ENCODE data around the gene MAPK12. TPM values are rescaled to one million over a fixed set of nuclear protein-coding genes. Genes with fewer than 3 reads are reported as not detected.
"Not testable (repeated sequence)": the region's sequence is repeated elsewhere in the genome, so short reads cannot be mapped to it uniquely, and the experiment has no call there.

The MAPK12 gene
- total RNA-seq, 2 experiments from 2014 or later, result 12.3 to 12.4 TPM

DNA sequence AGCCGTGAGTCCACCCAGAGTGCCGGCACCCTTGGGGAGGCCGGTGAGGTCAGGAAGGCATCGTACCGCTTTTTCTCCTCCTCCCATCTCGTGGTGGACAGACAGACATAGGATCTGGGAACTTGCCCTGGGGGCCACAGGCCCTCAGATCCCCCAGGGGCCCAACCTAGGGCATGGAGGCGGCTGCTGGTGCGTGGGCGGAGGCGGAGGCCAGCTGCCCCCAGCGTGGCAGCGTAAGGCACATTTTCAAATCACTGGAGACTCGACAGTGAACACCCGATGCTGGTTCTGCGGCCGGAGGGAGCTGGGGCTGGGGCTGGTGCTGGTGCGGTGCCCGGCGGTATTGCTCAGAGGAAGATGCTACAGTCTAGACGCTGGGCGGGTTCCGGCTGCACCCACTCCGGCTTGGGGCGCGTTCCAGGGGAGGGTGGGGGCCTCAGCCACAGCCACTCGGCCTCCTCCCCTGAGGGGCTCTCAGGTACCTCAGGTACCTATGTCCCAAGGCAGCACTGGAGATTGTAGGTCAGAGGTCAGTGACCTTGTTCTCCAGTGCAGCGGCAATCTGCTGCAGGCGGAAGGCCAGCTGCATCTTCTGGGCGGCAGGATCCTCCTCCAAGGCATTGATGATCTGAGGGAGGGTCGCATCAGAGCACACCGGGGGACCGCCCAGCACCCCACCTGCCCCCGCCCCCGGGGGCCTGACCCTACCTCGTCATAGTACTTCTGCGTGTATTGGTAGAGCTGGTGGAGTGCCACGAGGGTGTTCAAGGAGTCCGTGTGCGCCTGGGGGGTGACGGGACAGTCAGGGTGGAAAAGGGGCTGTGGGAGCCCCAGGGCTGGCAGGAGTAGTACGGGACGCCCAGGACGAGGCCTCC lies 13.9 kb upstream of the MAPK12 start:
- Mint-ChIP-seq H3K9me3 (no peaks in the 10 kb centered on the region), H3K27me3 (ENCODE audit: low read depth) (no peaks in the 10 kb centered on the region), H3K27ac (no peak overlapping the region), H3K36me3 (ENCODE audit: low read depth) (no peaks in the 10 kb centered on the region), H3K4me1 (ENCODE audit: low read depth) (peaks cover 3% of the 10 kb centered on the region), H3K4me3 (no peak overlapping the region)
- intact Hi-C loops (cut with micrococcal nuclease), result loop anchor here (1.0 kb wide), 2 partner anchors 52 to 67 kb away; partner anchors contain the start of gene DENND6B
- DNase-seq, result no peak
- CTCF ChIA-PET, result interaction anchor here (1.0 to 3.3 kb wide), 6 partner anchors 9 to 223 kb away, joined by 3 to 31 read pairs (median 4); partner anchors contain the start of gene DENND6B

DNA sequence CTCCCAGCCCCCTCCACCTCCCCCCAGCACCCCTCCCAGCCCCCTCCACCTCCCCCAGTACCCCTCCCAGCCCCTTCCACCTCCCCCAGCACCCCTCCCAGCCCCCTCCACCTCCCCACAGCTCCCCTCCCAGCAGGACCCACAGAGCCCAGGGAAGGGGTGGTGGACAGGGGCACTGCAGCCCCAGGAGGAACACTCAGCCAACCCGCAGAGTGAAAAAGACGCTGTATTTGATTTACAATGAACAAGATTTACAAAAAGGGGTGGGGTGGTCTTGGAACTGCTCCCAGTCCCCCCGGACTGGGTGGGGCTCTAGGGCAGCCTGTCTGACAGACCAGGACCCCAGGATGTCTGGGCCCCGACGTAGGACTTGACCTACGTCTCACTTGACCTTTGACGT lies 13.3 kb upstream of the MAPK12 start:
- intact Hi-C loops (cut with micrococcal nuclease), result loop anchor here (5.0 kb wide), 1 partner anchor 38 kb away; no protein-coding TSS in a partner anchor
- Mint-ChIP-seq H3K36me3 (ENCODE audit: low read depth) (no peaks in the 10 kb centered on the region), H3K4me1 (ENCODE audit: low read depth) (peaks cover 3% of the 10 kb centered on the region), H3K27ac (no peak overlapping the region), H3K9me3 (no peaks in the 10 kb centered on the region), H3K4me3 (no peak overlapping the region), H3K27me3 (ENCODE audit: low read depth) (no peaks in the 10 kb centered on the region)
- DNase-seq, result no peak
- CTCF ChIA-PET, result interaction anchor here (1.2 to 3.3 kb wide), 3 partner anchors 55 to 223 kb away, joined by 3 to 25 read pairs (median 4); no protein-coding TSS in a partner anchor

DNA sequence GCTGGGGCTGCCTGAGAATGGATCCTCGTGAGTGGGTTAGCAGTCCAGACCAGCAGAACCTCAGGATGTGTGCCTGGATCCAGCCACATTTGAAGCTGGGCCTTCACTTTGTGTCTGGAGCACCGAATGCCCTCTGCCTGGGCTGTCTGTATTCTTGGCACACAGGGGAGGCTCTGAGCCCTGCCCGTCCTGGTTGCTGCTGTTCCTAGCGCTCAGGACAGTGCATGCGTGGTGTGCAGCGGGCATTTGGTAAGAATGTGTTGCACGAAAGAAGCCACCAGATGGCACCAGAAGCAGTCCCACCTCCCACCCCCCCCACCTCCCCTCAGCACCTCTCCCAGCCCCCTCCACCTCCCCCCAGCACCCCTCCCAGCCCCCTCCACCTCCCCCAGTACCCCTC lies 12.8 kb upstream of the MAPK12 start:
- H3K9me3 Mint-ChIP-seq, result no peaks in the 10 kb centered on the region
- no peak overlapping the region for H3K4me3 Mint-ChIP-seq
- H3K27ac Mint-ChIP-seq, result no peak overlapping the region
- CTCF ChIA-PET, result interaction anchor here (0.6 to 1.7 kb wide), 3 partner anchors 55 to 224 kb away, joined by 3 to 4 read pairs (median 4); no protein-coding TSS in a partner anchor
- intact Hi-C loops (cut with micrococcal nuclease), result loop anchor here (5.0 kb wide), 1 partner anchor 38 kb away; no protein-coding TSS in a partner anchor
- H3K36me3 Mint-ChIP-seq (ENCODE audit: low read depth), result no peaks in the 10 kb centered on the region
- no peaks in the 10 kb centered on the region for H3K27me3 Mint-ChIP-seq (ENCODE audit: low read depth)
- H3K4me1 Mint-ChIP-seq (ENCODE audit: low read depth), result peaks cover 5% of the 10 kb centered on the region
- peak; percentile 60 for DNase-seq

DNA sequence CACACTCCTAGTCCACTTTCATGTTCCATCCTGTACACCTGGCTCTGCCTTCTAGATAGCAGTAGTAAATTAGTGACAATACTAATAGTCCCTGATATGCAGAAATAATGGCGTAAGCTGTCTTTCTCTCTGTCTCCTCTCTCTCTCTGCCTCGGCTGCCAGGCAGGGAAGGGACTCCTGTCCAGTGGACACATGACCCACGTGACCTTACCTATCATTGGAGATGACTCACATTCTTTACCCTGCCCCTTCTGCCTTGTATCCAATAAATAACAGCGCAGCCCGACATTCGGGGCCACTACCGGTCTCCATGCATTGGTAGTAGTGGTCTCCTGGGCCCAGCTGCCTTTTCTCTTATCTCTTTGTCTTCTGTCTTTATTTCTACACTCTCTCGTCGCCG lies 12.3 kb upstream of the MAPK12 start:
- intact Hi-C loops (cut with micrococcal nuclease), result loop anchor here (5.0 kb wide), 1 partner anchor 39 kb away; no protein-coding TSS in a partner anchor
- not testable (repeated sequence) for H3K9me3 Mint-ChIP-seq; H3K36me3 Mint-ChIP-seq (ENCODE audit: low read depth); H3K27me3 Mint-ChIP-seq (ENCODE audit: low read depth); H3K4me1 Mint-ChIP-seq (ENCODE audit: low read depth); DNase-seq; H3K27ac Mint-ChIP-seq; H3K4me3 Mint-ChIP-seq
- CTCF ChIA-PET, result interaction anchor here (0.6 to 1.2 kb wide), 3 partner anchors 48 to 74 kb away, joined by 3 to 4 read pairs (median 3); no protein-coding TSS in a partner anchor

DNA sequence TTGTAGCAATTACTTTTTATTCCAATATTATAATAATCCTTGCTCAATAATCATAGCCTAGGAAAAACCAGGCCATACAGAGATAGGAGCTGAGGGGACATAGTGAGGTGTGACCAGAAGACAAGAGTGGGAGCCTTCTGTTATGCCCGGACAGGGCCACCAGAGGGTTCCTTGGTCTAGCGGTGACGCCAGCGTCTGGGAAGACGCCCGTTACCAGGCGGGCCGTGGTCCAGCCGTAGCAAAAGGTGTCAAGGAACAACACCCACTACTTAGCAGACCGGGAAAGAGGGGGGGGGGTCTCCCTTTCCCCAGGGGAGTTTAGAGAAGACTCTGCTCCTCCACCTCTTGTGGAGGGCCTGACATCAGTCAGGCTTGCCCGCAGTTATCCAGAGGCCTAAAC lies 11.9 kb upstream of the MAPK12 start:
- H3K36me3 Mint-ChIP-seq (ENCODE audit: low read depth); H3K27ac Mint-ChIP-seq; DNase-seq; H3K9me3 Mint-ChIP-seq; H3K27me3 Mint-ChIP-seq (ENCODE audit: low read depth); H3K4me3 Mint-ChIP-seq: not testable (repeated sequence)
- CTCF ChIA-PET, result interaction anchor here (1.1 to 1.5 kb wide), 4 partner anchors 18 to 69 kb away, joined by 3 to 7 read pairs (median 4); no protein-coding TSS in a partner anchor
- intact Hi-C loops (cut with micrococcal nuclease), result loop anchor here (5.0 kb wide), 1 partner anchor 39 kb away; no protein-coding TSS in a partner anchor
- peaks cover 10% of the 10 kb centered on the region for H3K4me1 Mint-ChIP-seq (ENCODE audit: low read depth)

DNA sequence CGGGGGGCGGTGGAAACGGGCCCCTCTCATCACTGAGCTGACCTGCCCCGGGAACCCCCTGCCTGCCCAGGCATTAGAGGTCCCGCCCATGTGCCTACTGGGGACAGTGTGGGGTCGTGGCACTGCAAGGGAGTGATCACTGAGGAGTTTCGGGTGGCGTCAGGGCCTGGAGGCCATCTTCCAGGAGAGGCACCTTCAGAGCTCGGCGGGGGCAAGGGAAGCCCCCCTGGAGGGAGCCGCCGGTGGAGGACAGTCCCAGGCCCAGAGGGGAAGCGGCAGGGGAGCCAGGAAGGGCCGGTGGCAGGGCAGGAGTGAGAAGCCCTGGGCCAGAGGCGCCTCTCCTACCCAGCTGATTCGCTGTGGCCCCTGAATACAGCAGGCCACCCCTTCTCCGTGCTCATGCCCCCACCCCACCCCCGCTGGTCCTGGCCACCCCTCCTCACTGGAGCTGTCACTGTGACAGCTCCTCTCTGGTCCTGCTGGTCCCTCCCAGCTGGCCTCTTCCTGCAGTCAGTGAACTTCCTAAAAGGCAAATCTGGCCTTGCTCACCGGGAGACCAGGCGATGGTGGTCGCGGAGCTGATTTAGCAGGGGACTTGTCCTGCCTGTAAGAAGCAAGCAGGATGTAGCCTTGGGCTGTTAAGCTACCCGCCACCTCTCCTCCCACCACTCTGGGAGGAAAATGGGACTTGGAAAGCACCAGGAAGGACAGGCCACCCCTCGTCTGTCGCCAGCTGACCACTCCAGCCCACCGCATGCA lies 10.7 kb upstream of the MAPK12 start:
- Mint-ChIP-seq H3K9me3 (no peaks in the 10 kb centered on the region), H3K4me1 (ENCODE audit: low read depth) (peaks cover 13% of the 10 kb centered on the region), H3K36me3 (ENCODE audit: low read depth) (no peaks in the 10 kb centered on the region), H3K27ac (no peak overlapping the region), H3K4me3 (no peak overlapping the region), H3K27me3 (ENCODE audit: low read depth) (no peaks in the 10 kb centered on the region)
- no peak for DNase-seq
- CTCF ChIA-PET, result interaction anchor here (0.9 to 1.5 kb wide), 7 partner anchors 19 to 70 kb away, joined by 3 to 7 read pairs (median 4); partner anchors contain the start of genes DENND6B and HDAC10
- intact Hi-C loops (cut with micrococcal nuclease), result loop anchor here (5.0 kb wide), 1 partner anchor 40 kb away; no protein-coding TSS in a partner anchor

DNA sequence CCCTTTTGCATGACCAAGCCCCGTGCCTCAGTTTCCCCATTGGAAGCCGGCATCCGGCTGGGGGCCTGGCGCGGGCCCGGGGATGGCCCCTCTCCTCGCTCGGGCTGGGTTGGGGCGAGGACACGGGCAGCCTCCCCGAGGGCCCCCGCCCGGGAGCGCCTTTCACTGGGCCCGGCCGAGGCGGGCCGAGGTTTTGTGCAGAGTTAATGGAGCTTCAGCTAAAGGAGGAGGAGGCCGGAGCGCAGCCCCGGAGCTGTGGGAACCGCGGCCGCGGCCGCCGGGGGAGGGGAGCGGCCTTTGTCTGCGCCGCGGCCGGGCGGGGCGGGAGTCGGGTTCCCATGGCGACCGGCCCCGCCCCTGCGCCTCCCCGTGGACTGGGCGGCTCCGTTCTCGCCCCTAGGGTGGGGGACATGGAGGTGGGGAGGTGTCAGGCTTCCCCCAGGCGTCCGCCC lies 10.1 kb upstream of the MAPK12 start:
- Mint-ChIP-seq H3K9me3 (no peaks in the 10 kb centered on the region), H3K4me1 (ENCODE audit: low read depth) (peaks cover 13% of the 10 kb centered on the region), H3K27ac (no peak overlapping the region), H3K36me3 (ENCODE audit: low read depth) (no peaks in the 10 kb centered on the region), H3K4me3 (no peak overlapping the region), H3K27me3 (ENCODE audit: low read depth) (no peaks in the 10 kb centered on the region)
- DNase-seq, result peak; percentile 53
- CTCF ChIA-PET, result interaction anchor here (0.9 to 1.5 kb wide), 3 partner anchors 20 to 56 kb away, joined by 3 to 5 read pairs (median 3); partner anchors contain the start of gene HDAC10
- intact Hi-C loops (cut with micrococcal nuclease), result loop anchor here (2.0 to 5.0 kb wide), 3 partner anchors 41 to 349 kb away; no protein-coding TSS in a partner anchor

DNA sequence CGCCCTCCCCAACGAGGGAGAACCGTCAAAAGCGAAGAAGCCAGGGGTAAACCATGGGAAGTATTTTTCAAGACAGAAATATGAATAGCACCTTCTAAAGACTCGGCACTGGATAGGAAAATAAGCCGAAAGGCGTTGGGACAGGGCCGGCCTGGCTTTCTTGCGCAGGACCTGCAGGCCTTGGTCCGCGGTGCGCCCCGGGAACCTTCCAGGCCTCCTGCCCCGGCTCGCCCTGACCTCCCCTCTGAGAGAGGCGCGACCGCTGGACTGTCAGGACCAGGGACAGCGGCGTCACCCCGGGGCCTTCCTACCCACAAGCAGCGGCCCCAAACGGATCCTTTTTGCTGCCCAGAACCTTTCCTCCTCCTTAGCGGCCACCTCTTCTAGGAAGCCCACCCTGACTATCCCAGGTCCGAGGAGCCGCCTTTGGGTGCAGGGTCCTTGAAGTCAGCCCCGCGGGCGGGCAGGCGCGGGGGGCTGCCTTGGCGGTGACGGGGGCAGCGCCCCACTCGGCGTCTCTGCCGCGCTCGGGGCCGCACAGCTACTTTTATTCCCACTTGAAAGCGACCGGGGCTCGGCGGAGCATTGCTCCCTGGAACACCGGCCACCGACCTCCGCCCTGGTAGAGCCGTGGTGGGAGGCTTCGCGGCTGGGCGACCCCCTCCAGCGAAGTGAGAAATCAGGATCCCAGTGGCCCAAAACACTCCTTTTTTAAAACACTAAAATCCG lies 9.3 kb upstream of the MAPK12 start:
- H3K36me3 Mint-ChIP-seq (ENCODE audit: low read depth), result no peaks in the 10 kb centered on the region
- intact Hi-C loops (cut with micrococcal nuclease), result loop anchor here (1.0 to 5.0 kb wide), 5 partner anchors 19 to 350 kb away; no protein-coding TSS in a partner anchor
- no peaks in the 10 kb centered on the region for H3K27me3 Mint-ChIP-seq (ENCODE audit: low read depth)
- no peaks in the 10 kb centered on the region for H3K9me3 Mint-ChIP-seq
- CTCF ChIA-PET, result interaction anchor here (1.0 to 1.5 kb wide), 2 partner anchors 52 to 57 kb away, joined by 3 read pairs; no protein-coding TSS in a partner anchor
- peak; percentile 78 for DNase-seq
- peaks cover 13% of the 10 kb centered on the region for H3K4me1 Mint-ChIP-seq (ENCODE audit: low read depth)
- H3K4me3 Mint-ChIP-seq, result peak overlapping the region; percentile 66
- no peak overlapping the region for H3K27ac Mint-ChIP-seq

DNA sequence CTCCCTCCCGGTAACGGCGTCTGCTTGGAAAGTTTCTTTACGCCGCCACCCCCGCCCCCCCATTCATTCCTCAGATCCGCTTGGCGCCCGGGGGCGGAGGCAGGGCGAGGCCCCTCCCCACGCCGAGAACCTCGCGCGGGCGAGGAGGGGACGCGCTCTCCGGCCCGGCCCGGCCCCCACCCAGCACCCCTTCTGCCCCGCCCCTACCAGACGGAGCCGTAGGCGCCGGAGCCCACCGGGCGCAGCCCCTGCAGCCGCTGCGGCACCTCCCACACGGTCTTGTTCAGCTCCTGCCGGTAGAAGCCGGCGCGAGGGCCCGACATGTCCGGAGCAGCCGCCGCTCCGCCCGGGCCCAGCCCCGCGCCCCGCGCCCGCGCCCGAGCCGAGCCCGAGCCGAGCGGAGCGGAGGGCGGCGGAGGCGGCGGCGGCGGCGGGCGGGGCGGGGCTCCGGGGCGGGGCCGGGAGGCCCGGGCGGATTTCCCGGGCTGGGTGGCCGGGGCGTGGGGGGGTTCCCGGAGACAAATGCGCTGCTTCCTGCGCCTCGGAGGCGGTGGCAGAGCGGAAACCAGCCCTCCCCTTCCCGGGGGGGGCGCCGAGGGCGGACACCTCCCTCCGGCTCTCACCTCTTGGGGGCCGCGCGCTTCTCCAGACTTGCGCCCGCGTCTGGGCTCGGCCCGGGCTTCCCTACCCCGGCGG lies 8.6 kb upstream of the MAPK12 start, which contains the start of gene MAPK11:
TSS of gene MAPK11 (minus strand) at position 411 of the 696 bp plus-strand sequence. CDS start at position 323, 88 bp downstream.
- Mint-ChIP-seq H3K36me3 (ENCODE audit: low read depth) (no peaks in the 10 kb centered on the region), H3K27ac (no peak within 1 kb of the TSS), H3K4me1 (ENCODE audit: low read depth) (peaks cover 13% of the 10 kb centered on the region), H3K9me3 (no peaks in the 10 kb centered on the region), H3K4me3 (peak within 1 kb of the TSS; percentile 66), H3K27me3 (ENCODE audit: low read depth) (no peaks in the 10 kb centered on the region)
- intact Hi-C loops (cut with micrococcal nuclease), result loop anchor here (1.0 to 5.0 kb wide), 5 partner anchors 18 to 351 kb away; no protein-coding TSS in a partner anchor
- peak; percentile 87 for DNase-seq
- CTCF ChIA-PET, result no interaction called here

DNA sequence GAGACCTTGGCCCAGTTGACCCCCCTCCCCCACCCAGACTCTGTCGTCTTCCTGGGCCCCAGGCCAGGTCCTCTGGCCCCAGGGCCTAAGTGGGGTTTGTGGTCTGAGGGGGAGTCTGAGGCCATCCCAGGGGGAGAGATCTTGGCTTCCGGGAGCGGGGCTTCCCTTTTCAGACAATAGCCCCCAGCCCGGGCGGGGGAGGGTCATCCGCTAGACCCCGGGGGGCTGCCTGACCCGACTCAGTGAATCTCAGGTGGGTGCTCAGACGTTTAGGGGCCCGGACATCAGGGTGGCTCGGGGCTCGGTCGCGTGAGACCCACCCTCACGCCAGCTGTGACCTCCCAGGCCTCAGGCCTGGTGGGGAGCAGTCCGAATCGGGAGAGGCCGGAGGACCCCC lies 8.1 kb upstream of the MAPK12 start:
- Mint-ChIP-seq H3K27ac (no peak overlapping the region), H3K36me3 (ENCODE audit: low read depth) (no peaks in the 10 kb centered on the region), H3K4me3 (peak overlapping the region; percentile 63), H3K9me3 (no peaks in the 10 kb centered on the region), H3K27me3 (ENCODE audit: low read depth) (no peaks in the 10 kb centered on the region), H3K4me1 (ENCODE audit: low read depth) (peaks cover 13% of the 10 kb centered on the region)
- CTCF ChIA-PET, result no interaction called here
- intact Hi-C loops (cut with micrococcal nuclease), result no loop called here
- no peak for DNase-seq

DNA sequence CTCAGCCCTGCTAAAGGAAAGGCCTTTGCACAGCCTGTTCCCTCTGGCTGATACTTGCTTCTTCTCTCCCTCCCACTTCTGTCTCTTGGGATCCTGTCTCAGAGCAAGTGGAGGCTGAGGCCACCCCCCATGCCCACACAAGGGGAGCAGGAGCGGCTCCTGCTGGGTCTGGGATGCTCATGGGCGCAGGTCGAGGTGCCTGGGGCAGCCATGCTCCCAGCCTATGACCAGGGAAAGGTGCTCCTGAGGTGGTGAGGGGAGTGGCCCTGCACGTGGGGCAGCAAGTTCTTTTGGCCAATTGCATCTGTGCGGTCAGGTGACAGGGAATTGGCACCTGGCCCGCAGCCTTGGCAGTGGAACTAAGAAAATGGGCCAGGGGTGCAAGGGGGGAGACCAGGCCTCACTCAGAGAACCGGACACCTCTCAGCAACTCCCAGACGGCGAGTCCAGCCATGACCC lies 7.2 kb upstream of the MAPK12 start:
- Mint-ChIP-seq H3K36me3 (ENCODE audit: low read depth) (no peaks in the 10 kb centered on the region), H3K4me3 (peak overlapping the region; percentile 34), H3K27me3 (ENCODE audit: low read depth) (no peaks in the 10 kb centered on the region), H3K4me1 (ENCODE audit: low read depth) (peaks cover 13% of the 10 kb centered on the region), H3K27ac (no peak overlapping the region), H3K9me3 (no peaks in the 10 kb centered on the region)
- DNase-seq, result no peak
- CTCF ChIA-PET, result no interaction called here
- intact Hi-C loops (cut with micrococcal nuclease), result no loop called here
